K562 (cell line): ENCODE measurements around the gene DPRX. TPM values are rescaled to one million over a fixed set of nuclear protein-coding genes. Genes with fewer than 3 reads are reported as not detected.

Source experiments
- ATAC-seq: fragments of 200-7000 bp; cut with Tn5 transposase; 3 replicates; pipeline ENCODE4 v1.9.1; 2020; ENCODE audit warnings: moderate library complexity
- BruUV-seq: library from RNA; stranded (reverse); fragments of 400-500 nt; replicated peaks from 2 replicates; lab custom pipeline; 2021; lab: Mats Ljungman, UMichigan
- CTCF ChIA-PET: fragments of 300-600 bp; formaldehyde crosslinking; extraction: SDS; loops from one replicate; lab custom pipeline; 2021; ENCODE audit warnings: low intra/inter-chr PET ratio; lab: Yijun Ruan, JAX
- POLR2A ChIA-PET: fragments of 300-600, 350-650 bp; sonication (Branson Sonifier 250); formaldehyde crosslinking; extraction: SDS; loops from one replicate; lab custom pipeline; 2021; ENCODE audit warnings: antibody characterized with exemption, inconsistent platforms; lab: Yijun Ruan, JAX
- DNase-seq, 4 experiments: peaks; one replicate each; pipeline versions ENCODE4 v3.0.0 to v3.0.0-alpha.2; 2011 to 2018; ENCODE audit warnings: low spot score in 3 of 4, mixed read lengths in 3 of 4; ENCODE audit errors: extremely low read depth in 1 of 4
- FAIRE-seq: peaks from 2 replicates; lab custom pipeline; 2011; peaks lifted over from hg19 to GRCh38; lab: Jason Lieb, UNC
- H2AFZ ChIP-seq: 2 replicates; pipeline ENCODE4 v1.6.0; 2011; ENCODE audit warnings: low read depth, low read length, control low read depth, inconsistent platforms
- H3K27ac ChIP-seq: fragments of 200-600 bp; 3 replicates; pipeline ENCODE4 v1.8.0; 2011; ENCODE audit warnings: low read depth, mild to moderate bottlenecking, control low read depth, inconsistent platforms, low read length, moderate library complexity, mixed read lengths; ENCODE audit errors: extremely low read depth
- H3K27me3 ChIP-seq, 2 experiments: fragments of 300-600 bp in 1 of 2; 2 replicates in 1 of 2; 3 replicates in 1 of 2; pipeline versions ENCODE4 v1.6.0 to v1.8.0; 2011; ENCODE audit warnings: inconsistent platforms in 2 of 2, low read length in 2 of 2, mild to moderate bottlenecking in 1 of 2, mixed read lengths in 1 of 2, moderate library complexity in 1 of 2; ENCODE audit not compliant: control insufficient read depth in 2 of 2, insufficient read depth in 2 of 2
- H3K36me3 ChIP-seq: fragments of 300-600 bp; 3 replicates; pipeline ENCODE4 v1.8.0; 2011; ENCODE audit warnings: mild to moderate bottlenecking, low read length, inconsistent platforms; ENCODE audit not compliant: control insufficient read depth, insufficient read depth
- H3K4me1 ChIP-seq, 2 experiments: fragments of 200-600 bp in 1 of 2; replicated peaks in 1 of 2; 2 replicates in 1 of 2; 3 replicates in 1 of 2; pipeline versions ENCODE4 v1.5.1 to v1.8.0; 2011; ENCODE audit warnings: inconsistent platforms in 2 of 2, low read length in 2 of 2, mild to moderate bottlenecking in 1 of 2, mixed read lengths in 1 of 2, moderate library complexity in 1 of 2; ENCODE audit not compliant: control insufficient read depth in 2 of 2, insufficient read depth in 2 of 2
- H3K4me2 ChIP-seq: 2 replicates; pipeline ENCODE4 v1.6.1; 2011; ENCODE audit warnings: low read length, control low read depth, inconsistent platforms, mixed read lengths; ENCODE audit not compliant: insufficient read depth
- H3K4me3 ChIP-seq: fragments of 200-600 bp; sonication (generic), shearing (Covaris generic); 2 replicates; pipeline ENCODE4 v1.5.1; 2016; ENCODE audit warnings: control low read depth, inconsistent platforms
- H3K79me2 ChIP-seq: fragments of 200-600 bp; 3 replicates; pipeline ENCODE4 v1.8.0; 2011; ENCODE audit warnings: low read length, inconsistent platforms; ENCODE audit not compliant: control insufficient read depth, insufficient read depth
- H3K9ac ChIP-seq, 2 experiments: 2 replicates each; pipeline versions ENCODE4 v1.6.0 to v1.6.1; 2011; ENCODE audit warnings: low read depth in 2 of 2, low read length in 2 of 2, control low read depth in 1 of 2, inconsistent platforms in 1 of 2, mild to moderate bottlenecking in 1 of 2, mixed read lengths in 1 of 2; ENCODE audit not compliant: insufficient read depth in 1 of 2
- H3K9me1 ChIP-seq: one replicate; pipeline ENCODE4 v1.6.0; 2011; ENCODE audit warnings: inconsistent platforms, mild to moderate bottlenecking, low read length, moderate library complexity; ENCODE audit not compliant: control insufficient read depth, insufficient read depth
- H3K9me3 ChIP-seq: replicated peaks from 2 replicates; pipeline ENCODE4 v1.5.1; 2011; ENCODE audit warnings: low read depth, low read length, inconsistent platforms; ENCODE audit not compliant: control insufficient read depth, insufficient read depth
- H4K20me1 ChIP-seq: replicated peaks from 2 replicates; pipeline ENCODE4 v1.6.1; 2011; ENCODE audit warnings: low read length, inconsistent platforms, mixed read lengths; ENCODE audit not compliant: control insufficient read depth, insufficient read depth
- DNMT1 ChIP-seq: fragments of 450-650 bp; IDR thresholded peaks from 2 replicates; pipeline ENCODE4 v1.6.1; 2016; ENCODE audit warnings: antibody characterized with exemption, mild to moderate bottlenecking
- ERF ChIP-seq: fragments of 450-650 bp; formaldehyde crosslinking; IDR thresholded peaks from 2 replicates; pipeline ENCODE4 v1.4.0; 2020; ENCODE audit warnings: mild to moderate bottlenecking, mixed read lengths
- HLTF ChIP-seq: fragments of 450-650 bp; IDR thresholded peaks from 2 replicates; pipeline ENCODE4 v1.6.1; 2016
- IRF9 ChIP-seq: fragments of 450-650 bp; IDR thresholded peaks from 2 replicates; pipeline ENCODE4 v1.6.1; 2016; ENCODE audit warnings: missing biosample characterization, missing genetic modification characterization
- PREB ChIP-seq: sonication (generic); formaldehyde crosslinking; IDR thresholded peaks from 2 replicates; pipeline ENCODE4 v1.8.1; 2023; ENCODE audit warnings: mild to moderate bottlenecking, missing genetic modification reagents
- SLC30A9 ChIP-seq: fragments of 250-450 bp; sonication (Bioruptor Pico); IDR thresholded peaks from 2 replicates; pipeline ENCODE4 v1.8.0; 2022; ENCODE audit warnings: mild to moderate bottlenecking, moderate library complexity
- SRF ChIP-seq, 2 experiments: fragments of 250-450, 450-650 bp in 1 of 2; sonication (Bioruptor Pico) in 1 of 2; sonication (generic) in 1 of 2; formaldehyde crosslinking; IDR thresholded peaks; 2 replicates each; pipeline versions ENCODE4 v1.5.0 to v1.5.1; 2020 to 2022; ENCODE audit warnings: mild to moderate bottlenecking in 1 of 2, missing genetic modification reagents in 1 of 2
- ZNF778 ChIP-seq: fragments of 450-650 bp; formaldehyde crosslinking; IDR thresholded peaks from 2 replicates; pipeline ENCODE4 v1.4.0; 2020; ENCODE audit warnings: mild to moderate bottlenecking, moderate library complexity
- whole genome bisulfite sequencing: fragments of 100-300 bp; shearing (Covaris generic); methylation state at CpG from one replicate; pipeline ENCODE4 v1.1.6; 2016; ENCODE audit warnings: low coverage, mixed read lengths; ENCODE audit not compliant: insufficient coverage; ENCODE audit errors: missing lambda C conversion rate; 5-methylcytosine and 5-hydroxymethylcytosine counted together
- in situ Hi-C: fragments of 300-500 bp; cut with MboI; formaldehyde crosslinking; loops from 4 replicates; pipeline ENCODE4 v1.15.0; 2018; ENCODE audit warnings: inconsistent platforms, mixed read lengths
- intact Hi-C: fragments of 100-400 bp; cut with micrococcal nuclease; formaldehyde crosslinking; loops from 2 replicates; pipeline ENCODE4 v1.14.2; 2022
- polyA plus RNA-seq, 8 experiments: library from polyadenylated mRNA; depleted of rRNA in 4 of 8; stranded (reverse) in 5 of 8; unstranded in 3 of 8; fragments of >200 nt; fragmentation: Nextera tagmentation in 2 of 8; fragmentation: Illumina TruSeq in 1 of 8; extraction: Ambion mirVana in 2 of 8; extraction: Trizol in 1 of 8; gene quantifications; 2 replicates each; pipeline versions ENCODE4 v1.2.1 to v1.2.3, GENCODE V29; 2011 to 2014; ENCODE audit warnings: inconsistent platforms in 1 of 8, missing spikeins in 1 of 8
- total RNA-seq, 7 experiments: library from RNA; depleted of rRNA in 6 of 7; stranded (reverse); fragments of >200 nt in 6 of 7; fragmentation: Illumina TruSeq in 2 of 7; extraction: Trizol in 2 of 7; gene quantifications; 2 replicates each; pipeline versions ENCODE4 v1.2.1 to v1.2.3, GENCODE V29; 2011 to 2021; ENCODE audit warnings: low replicate concordance in 1 of 7

Gene DPRX
- total and polyA plus RNA-seq, 9 of the 15 experiments (the other 6 are each of a cell fraction or from before 2014, with no cell fraction given), result not detected

- DNase-seq, result no peak
- TF ChIP-seq ZNF778 (CRISPR knock-in tag) (no peak), SLC30A9 (CRISPR knock-in tag) (no peak), ERF (CRISPR knock-in tag) (no peak), SRF (CRISPR knock-in tag; IDR thresholded peaks at IDR 0.05) (no peak), IRF9 (tag) (no peak)
- POLR2A ChIA-PET, result no interaction called here
- FAIRE-seq, result no peak
- no TSS peak for BruUV-seq
- intact Hi-C loops (no loop called here), in situ Hi-C loops (no loop called here)
- no peaks in the 10 kb centered on the region for H3K79me2 ChIP-seq
- no peaks in the 10 kb centered on the region for H4K20me1 ChIP-seq
- no peak overlapping the region for H3K4me2 ChIP-seq
- 2% methylated on average over 10 of the region's 12 CpGs for WGBS
- H3K4me3 ChIP-seq, result no peak overlapping the region
- no peaks in the 10 kb centered on the region for H3K9me3 ChIP-seq
- ATAC-seq, result no peak
- no peaks in the 10 kb centered on the region for H3K4me1 ChIP-seq
- H3K9me1 ChIP-seq, result no peaks in the 10 kb centered on the region
- H3K27me3 ChIP-seq, result peaks cover 0 to 47% of the 10 kb centered on the region in 2 experiments; a peak in 4 of 5 replicates
- H3K9ac ChIP-seq, result no peak overlapping the region
- CTCF ChIA-PET, result no interaction called here
- no peak overlapping the region for H3K27ac ChIP-seq
- H2AFZ ChIP-seq, result no peak overlapping the region
- H3K36me3 ChIP-seq, result no peaks in the 10 kb centered on the region
Observed at GRCh38 chr19:53597023-53597422, 34.8 kb upstream of the DPRX start.

GRCh38 chr19:53598361-53598760 lies 33.4 kb upstream of the DPRX start:
- ChIA-PET POLR2A (interaction anchor here (1.1 kb wide), 1 partner anchor 17 kb away, joined by 3 read pairs; no protein-coding TSS in a partner anchor), CTCF (no interaction called here)
- no peak overlapping the region for H3K27ac ChIP-seq
- 0% methylated on average over 10 of the region's 10 CpGs for WGBS
- FAIRE-seq (no peak), ATAC-seq (no peak), DNase-seq (no peak)
- H3K9me1 ChIP-seq, result no peaks in the 10 kb centered on the region
- H3K36me3 ChIP-seq, result no peaks in the 10 kb centered on the region
- intact Hi-C loops, result no loop called here
- no peaks in the 10 kb centered on the region for H3K9me3 ChIP-seq
- no peaks in the 10 kb centered on the region for H3K4me1 ChIP-seq
- H3K4me2 ChIP-seq, result no peak overlapping the region
- no TSS peak for BruUV-seq
- no peaks in the 10 kb centered on the region for H3K79me2 ChIP-seq
- peaks cover 0 to 47% of the 10 kb centered on the region in 2 experiments; a peak in 4 of 5 replicates for H3K27me3 ChIP-seq
- in situ Hi-C loops, result no loop called here
- H3K4me3 ChIP-seq, result no peak overlapping the region
- H2AFZ ChIP-seq, result no peak overlapping the region
- TF ChIP-seq PREB (no peak), HLTF (no peak), DNMT1 (no peak)
- no peaks in the 10 kb centered on the region for H4K20me1 ChIP-seq
- H3K9ac ChIP-seq, result no peak overlapping the region
